Stomach (tissue), 9 donors: Measurements from ENCODE around the gene GMCL2. TPM values are rescaled to one million over a fixed set of nuclear protein-coding genes. Genes with fewer than 3 reads are reported as not detected.

Experiments used
- DNase-seq, 2 donors: peaks; one replicate each; pipeline versions ENCODE4 v3.0.0 to v3.0.0-alpha.2; 2013 to 2019
- H3K27ac ChIP-seq, 5 donors: fragments of 200-600 bp in 4 of 5; sonication (generic) in 4 of 5; one replicate each; pipeline ENCODE4 v1.5.1; 2013 to 2019; ENCODE audit warnings: mild to moderate bottlenecking in 1 of 5, moderate library complexity in 1 of 5
- H3K27me3 ChIP-seq, 3 donors: fragments of 200-600 bp; sonication (generic); one replicate each; pipeline ENCODE4 v1.5.1; 2017 to 2019; ENCODE audit warnings: mixed run types in 1 of 3
- H3K36me3 ChIP-seq, 4 donors: fragments of 200-600 bp; sonication (generic); 1 replicate in 3 of 4; 2 replicates in 1 of 4; pipeline ENCODE4 v1.5.1; 2016 to 2019
- H3K4me1 ChIP-seq, 4 donors: fragments of 200-600 bp; sonication (generic); one replicate each; pipeline ENCODE4 v1.5.1; 2016 to 2019
- H3K4me3 ChIP-seq, 4 donors: fragments of 200-600 bp; sonication (generic) in 3 of 4; one replicate each; pipeline ENCODE4 v1.5.1; 2016 to 2019; ENCODE audit warnings: mild to moderate bottlenecking in 1 of 4
- H3K9me3 ChIP-seq, 4 donors: fragments of 200-600 bp; sonication (generic); one replicate each; pipeline ENCODE4 v1.5.1; 2016 to 2019
- CTCF ChIP-seq, 7 experiments: fragments of 450-650 bp in 4 of 7; fragments of 200-600 bp in 3 of 7; sonication (generic) in 3 of 7; IDR thresholded peaks; one replicate each; pipeline ENCODE4 v1.5.1; 2016 to 2019; ENCODE audit warnings: antibody characterized with exemption in 7 of 7, control low read depth in 2 of 7, mild to moderate bottlenecking in 1 of 7
- EP300 ChIP-seq: sonication (generic); formaldehyde crosslinking; IDR thresholded peaks from one replicate; pipeline ENCODE4 v1.6.1; 2017; ENCODE audit warnings: antibody characterized with exemption
- POLR2A ChIP-seq, 4 donors: fragments of 450-650 bp; IDR thresholded peaks; one replicate each; pipeline ENCODE4 v1.6.1; 2016; ENCODE audit warnings: antibody characterized with exemption in 4 of 4, control low read depth in 2 of 4, mild to moderate bottlenecking in 1 of 4, moderate library complexity in 1 of 4
- POLR2AphosphoS5 ChIP-seq, 3 donors: sonication (generic); formaldehyde crosslinking; IDR thresholded peaks; one replicate each; pipeline ENCODE4 v1.6.1; 2016; ENCODE audit warnings: antibody characterized with exemption in 3 of 3
- WGBS, 5 donors: extraction: QIAGEN DNeasy Blood & Tissue Kit in 3 of 5; methylation state at CpG; one replicate each; pipeline versions ENCODE4 v1.1.5 to v1.1.7; 2013 to 2018; 5-methylcytosine and 5-hydroxymethylcytosine counted together
- intact Hi-C: fragments of 100-400 bp; cut with DNase I; formaldehyde crosslinking; loops from one replicate; pipeline ENCODE4 v1.15.1; 2023; ENCODE audit warnings: low total_unique reads
- polyA plus RNA-seq, 3 donors: library from polyadenylated mRNA; stranded (reverse); fragments of 200-250 nt; gene quantifications; one replicate each; pipeline ENCODE4 v1.2.3, GENCODE V29; 2013
- total RNA-seq, 5 donors: library from RNA; depleted of rRNA; stranded (reverse); fragments of >200 nt; gene quantifications; one replicate each; pipeline versions ENCODE4 v1.1.0 to v1.2.3, GENCODE V29; 2014 to 2016
- donor health status: healthy with polysubstance abuse.
- donor health status: Bipolar disorder and iron deficiency.
- donor health status: healthy.

The GMCL2 gene
- total and polyA plus RNA-seq, 8 donors, result not detected

- TF ChIP-seq CTCF (IDR thresholded peaks at IDR 0.05), result no peak
- TF ChIP-seq POLR2A (IDR thresholded peaks at IDR 0.05), result no peak
- no peak for TF ChIP-seq POLR2AphosphoS5 (IDR thresholded peaks at IDR 0.05)
- no peak for TF ChIP-seq EP300
- intact Hi-C loops, result no loop called here
- no peaks in the 10 kb centered on the region for H3K36me3 ChIP-seq
- peaks cover 0 to 28% (median 0%) of the 10 kb centered on the region in 3 donors for H3K27me3 ChIP-seq
- no peak overlapping the region for H3K27ac ChIP-seq
- no peaks in the 10 kb centered on the region for H3K9me3 ChIP-seq
- H3K4me1 ChIP-seq, result no peaks in the 10 kb centered on the region
- DNase-seq, result no peak
- H3K4me3 ChIP-seq, result no peak overlapping the region
- 41 to 61% (median 50%) methylated on average over 2 of the region's 2 CpGs for WGBS, 5 donors
Measured at GRCh38 chr5:178192244-178192643, 5.1 kb upstream of the GMCL2 start.

- intact Hi-C loops, result no loop called here
- Histone ChIP-seq H3K4me1 (no peaks in the 10 kb centered on the region), H3K9me3 (no peaks in the 10 kb centered on the region), H3K27ac (no peak overlapping the region), H3K27me3 (peaks cover 0 to 28% (median 0%) of the 10 kb centered on the region in 3 donors), H3K4me3 (no peak overlapping the region), H3K36me3 (no peaks in the 10 kb centered on the region)
- TF ChIP-seq CTCF (IDR thresholded peaks at IDR 0.05), result no peak
- no peak for TF ChIP-seq POLR2A (IDR thresholded peaks at IDR 0.05)
- no peak for TF ChIP-seq EP300
- TF ChIP-seq POLR2AphosphoS5 (IDR thresholded peaks at IDR 0.05), result no peak
- whole genome bisulfite sequencing, 5 donors, result 72 to 89% (median 85%) methylated on average over 4 of the region's 4 CpGs
- DNase-seq, result no peak
Measured at GRCh38 chr5:178191661-178192060, 4.5 kb upstream of the GMCL2 start.

GRCh38 chr5:178189433-178189832 is 2.3 kb upstream of the GMCL2 start:
- Histone ChIP-seq H3K27ac (no peak overlapping the region), H3K9me3 (no peaks in the 10 kb centered on the region), H3K36me3 (no peaks in the 10 kb centered on the region), H3K27me3 (peaks cover 0 to 24% (median 0%) of the 10 kb centered on the region in 3 donors), H3K4me1 (no peaks in the 10 kb centered on the region), H3K4me3 (no peak overlapping the region)
- no peak for TF ChIP-seq POLR2A (IDR thresholded peaks at IDR 0.05)
- no peak for TF ChIP-seq EP300
- TF ChIP-seq POLR2AphosphoS5 (IDR thresholded peaks at IDR 0.05), result no peak
- TF ChIP-seq CTCF (IDR thresholded peaks at IDR 0.05), result no peak
- intact Hi-C loops, result no loop called here
- no peak for DNase-seq
- 35 to 53% (median 44%) methylated on average over 2 of the region's 2 CpGs for WGBS, 5 donors

GRCh38 chr5:178186427-178186826 is 744 bp downstream of the GMCL2 start:
- no peak for TF ChIP-seq CTCF (IDR thresholded peaks at IDR 0.05)
- TF ChIP-seq POLR2A (IDR thresholded peaks at IDR 0.05), result no peak
- no peak for TF ChIP-seq POLR2AphosphoS5 (IDR thresholded peaks at IDR 0.05)
- TF ChIP-seq EP300, result no peak
- H3K4me3 ChIP-seq, result no peak overlapping the region
- no peak overlapping the region for H3K27ac ChIP-seq
- H3K27me3 ChIP-seq, result peaks cover 0 to 7% (median 0%) of the 10 kb centered on the region in 3 donors
- H3K36me3 ChIP-seq, result no peaks in the 10 kb centered on the region
- WGBS, 5 donors, result 45 to 55% (median 52%) methylated on average over 6 of the region's 6 CpGs
- DNase-seq, result no peak
- no peaks in the 10 kb centered on the region for H3K9me3 ChIP-seq
- H3K4me1 ChIP-seq, result no peaks in the 10 kb centered on the region
- intact Hi-C loops, result no loop called here
